H9 (cell line): Measurements from ENCODE around the gene BCL11B. TPM values are rescaled to one million over a fixed set of nuclear protein-coding genes. Genes with fewer than 3 reads are reported as not detected.
A peak's percentile ranks its signal among the peaks of the same experiment; 100 is the strongest.

ENCODE experiments used
- DNase-seq: peaks from one replicate; pipeline ENCODE4 v3.0.0-alpha.2; 2017
- H2AFZ ChIP-seq: one replicate; pipeline ENCODE4 v1.6.1; 2013; ENCODE audit warnings: mild to moderate bottlenecking, low read length, control low read depth, moderate library complexity
- H2AK5ac ChIP-seq: 2 replicates; pipeline ENCODE4 v1.6.1; 2013; ENCODE audit warnings: low read length, control low read depth, mixed read lengths; ENCODE audit not compliant: insufficient read length
- H2BK120ac ChIP-seq: one replicate; pipeline ENCODE4 v1.6.1; 2013; ENCODE audit warnings: low read depth, mild to moderate bottlenecking, low read length, control low read depth, inconsistent platforms; ENCODE audit not compliant: poor library complexity, severe bottlenecking
- H2BK12ac ChIP-seq: 2 replicates; pipeline ENCODE4 v1.6.1; 2013; ENCODE audit warnings: low read length, control low read depth, mixed read lengths, low read depth; ENCODE audit not compliant: insufficient read length
- H2BK15ac ChIP-seq: 2 replicates; pipeline ENCODE4 v1.6.1; 2013; ENCODE audit warnings: low read depth, low read length, control low read depth
- H2BK20ac ChIP-seq: one replicate; pipeline ENCODE4 v1.6.1; 2013; ENCODE audit warnings: low read depth, mild to moderate bottlenecking, low read length, control low read depth, inconsistent platforms; ENCODE audit not compliant: poor library complexity, severe bottlenecking
- H2BK5ac ChIP-seq: 2 replicates; pipeline ENCODE4 v1.6.1; 2013; ENCODE audit warnings: low read length, control low read depth, mixed read lengths; ENCODE audit not compliant: insufficient read length
- H3K14ac ChIP-seq: 2 replicates; pipeline ENCODE4 v1.6.1; 2013; ENCODE audit warnings: low read length, control low read depth; ENCODE audit not compliant: insufficient read depth
- H3K18ac ChIP-seq: 2 replicates; pipeline ENCODE4 v1.6.1; 2013; ENCODE audit warnings: low read depth, mild to moderate bottlenecking, mixed read lengths, low read length, control low read depth; ENCODE audit not compliant: insufficient read length
- H3K23ac ChIP-seq: 2 replicates; pipeline ENCODE4 v1.6.1; 2013; ENCODE audit warnings: low read length, control low read depth, mixed read lengths, low read depth; ENCODE audit not compliant: insufficient read length
- H3K23me2 ChIP-seq: 2 replicates; pipeline ENCODE4 v1.6.1; 2013; ENCODE audit warnings: low read depth, mild to moderate bottlenecking, mixed read lengths, low read length, control low read depth; ENCODE audit not compliant: insufficient read length, poor library complexity, severe bottlenecking
- H3K27ac ChIP-seq: 2 replicates; pipeline ENCODE4 v1.5.1; 2013; ENCODE audit warnings: low read length, control low read depth, mixed read lengths, low read depth; ENCODE audit not compliant: insufficient read length
- H3K27me3 ChIP-seq: 2 replicates; pipeline ENCODE4 v1.6.1; 2013; ENCODE audit warnings: low read length, control low read depth, inconsistent platforms; ENCODE audit not compliant: insufficient read depth
- H3K4ac ChIP-seq: 2 replicates; pipeline ENCODE4 v1.6.1; 2013; ENCODE audit warnings: low read depth, mild to moderate bottlenecking, control low read depth, inconsistent platforms, low read length, moderate library complexity
- H3K4me1 ChIP-seq: 2 replicates; pipeline ENCODE4 v1.6.1; 2013; ENCODE audit warnings: low read length, control low read depth, inconsistent platforms; ENCODE audit not compliant: insufficient read depth
- H3K4me2 ChIP-seq: 2 replicates; pipeline ENCODE4 v1.6.1; 2013; ENCODE audit warnings: low read length, control low read depth, mixed read lengths; ENCODE audit not compliant: insufficient read length, insufficient read depth
- H3K56ac ChIP-seq: 2 replicates; pipeline ENCODE4 v1.6.1; 2013; ENCODE audit warnings: low read depth, mild to moderate bottlenecking, mixed read lengths, low read length, control low read depth; ENCODE audit not compliant: insufficient read length
- H3K79me1 ChIP-seq: 2 replicates; pipeline ENCODE4 v1.6.1; 2013; ENCODE audit warnings: low read depth, mild to moderate bottlenecking, moderate library complexity, low read length, control low read depth, inconsistent platforms; ENCODE audit not compliant: insufficient read depth, poor library complexity, severe bottlenecking
- H3K79me2 ChIP-seq: 2 replicates; pipeline ENCODE4 v1.6.1; 2013; ENCODE audit warnings: low read length, control low read depth, inconsistent platforms; ENCODE audit not compliant: insufficient read depth
- H3K9ac ChIP-seq: 2 replicates; pipeline ENCODE4 v1.6.1; 2013; ENCODE audit warnings: low read length, control low read depth, mixed read lengths; ENCODE audit not compliant: insufficient read length; ENCODE audit errors: extremely low read depth
- H3K9me3 ChIP-seq: one replicate; pipeline ENCODE4 v1.6.1; 2013; ENCODE audit warnings: low read depth, low read length, inconsistent platforms; ENCODE audit not compliant: control insufficient read depth
- H3T11ph ChIP-seq: one replicate; pipeline ENCODE4 v1.6.1; 2013; ENCODE audit warnings: mild to moderate bottlenecking, low read length, control low read depth, inconsistent platforms
- H4K20me1 ChIP-seq: one replicate; pipeline ENCODE4 v1.6.1; 2013; ENCODE audit not compliant: control insufficient read depth, insufficient read length, insufficient read depth
- H4K5ac ChIP-seq: 2 replicates; pipeline ENCODE4 v1.6.1; 2013; ENCODE audit warnings: low read depth, mild to moderate bottlenecking, mixed read lengths, low read length, control low read depth; ENCODE audit not compliant: insufficient read length
- H4K8ac ChIP-seq: replicated peaks from 2 replicates; pipeline ENCODE4 v1.6.1; 2013; ENCODE audit warnings: low read length, control low read depth, mixed read lengths, low read depth; ENCODE audit not compliant: insufficient read length
- H4K91ac ChIP-seq: 2 replicates; pipeline ENCODE4 v1.6.1; 2013; ENCODE audit warnings: low read depth, mild to moderate bottlenecking, moderate library complexity, mixed read lengths, low read length, control low read depth; ENCODE audit not compliant: insufficient read length
- H3K27ac Mint-ChIP-seq, 3 experiments: 2 replicates in 2 of 3; 3 replicates in 1 of 3; pipeline ENCODE4 v1.8.0; 2020 to 2021; ENCODE audit warnings: mixed read lengths in 3 of 3, mild to moderate bottlenecking in 1 of 3, moderate library complexity in 1 of 3
- H3K27me3 Mint-ChIP-seq: 2 replicates; pipeline ENCODE4 v1.8.0; 2021; ENCODE audit warnings: low read depth, mild to moderate bottlenecking, moderate library complexity, mixed read lengths
- H3K36me3 Mint-ChIP-seq, 3 experiments: 2 replicates in 2 of 3; 3 replicates in 1 of 3; pipeline ENCODE4 v1.8.0; 2020 to 2021; ENCODE audit warnings: low read depth in 3 of 3, mixed read lengths in 3 of 3; ENCODE audit not compliant: insufficient read depth in 1 of 3
- H3K4me1 Mint-ChIP-seq, 2 experiments: 2 replicates each; pipeline ENCODE4 v1.8.0; 2020; ENCODE audit warnings: mixed read lengths in 2 of 2
- H3K4me3 Mint-ChIP-seq, 2 experiments: 2 replicates in 1 of 2; 3 replicates in 1 of 2; pipeline ENCODE4 v1.8.0; 2020 to 2021; ENCODE audit warnings: mild to moderate bottlenecking in 2 of 2, mixed read lengths in 2 of 2, moderate library complexity in 1 of 2
- H3K9me3 Mint-ChIP-seq, 2 experiments: 2 replicates in 1 of 2; 3 replicates in 1 of 2; pipeline ENCODE4 v1.8.0; 2020; ENCODE audit warnings: mild to moderate bottlenecking in 2 of 2, mixed read lengths in 2 of 2, moderate library complexity in 1 of 2
- CTCF ChIP-seq: fragments of 200-600 bp; sonication (generic); conservative IDR thresholded peaks from 3 replicates; pipeline ENCODE4 v1.8.0; 2021; ENCODE audit warnings: antibody characterized with exemption, mild to moderate bottlenecking
- WGBS: extraction: QIAGEN DNeasy Blood & Tissue Kit; methylation state at CpG from one replicate; pipeline ENCODE4 v1.1.7; 2013; ENCODE audit warnings: missing lambda C conversion rate, low lambda C conversion rate, mixed read lengths; ENCODE audit not compliant: insufficient read length; ENCODE audit errors: extremely low coverage; 5-methylcytosine and 5-hydroxymethylcytosine counted together
- total RNA-seq: library from RNA; stranded (reverse); gene quantifications from 2 replicates; pipeline ENCODE4 v1.2.1, GENCODE V29; 2021

BCL11B gene
- total RNA-seq, 1 experiment from 2014 or later = 4.9 TPM

- Histone ChIP-seq H3K79me2 (no peaks in the 10 kb centered on the region; the same call in 1 of the 2 replicates), H3T11ph (no peak overlapping the region), H4K5ac (no peak overlapping the region), H2BK12ac (no peak overlapping the region), H3K9ac (no peak overlapping the region), H4K20me1 (no peaks in the 10 kb centered on the region), H3K56ac (no peak overlapping the region), H3K4me1 (peaks cover 5% of the 10 kb centered on the region; the same call in 1 of the 2 replicates), H3K9me3 (no peaks in the 10 kb centered on the region), H3K4me2 (peak overlapping the region; percentile 84), H4K91ac (no peak overlapping the region), H3K79me1 (no peaks in the 10 kb centered on the region), H2BK5ac (no peak overlapping the region), H3K23me2 (peaks cover 8% of the 10 kb centered on the region), H3K23ac (no peak overlapping the region), H4K8ac (no peak overlapping the region), H2BK20ac (no peak overlapping the region), H3K18ac (no peak overlapping the region), H2BK15ac (no peak overlapping the region), H3K14ac (no peak overlapping the region), H3K4ac (no peak overlapping the region), H2BK120ac (no peak overlapping the region), H3K27me3 (no peaks in the 10 kb centered on the region), H2AK5ac (no peak overlapping the region), H3K27ac (no peak overlapping the region), H2AFZ (no peak overlapping the region)
- no CpG with 5 or more reads among the region's 9 CpGs for WGBS
- DNase-seq = no peak
- peak overlapping the region in 1 of 3 experiments; percentile 39; a peak in 2 of 7 replicates for H3K27ac Mint-ChIP-seq
- H3K4me3 Mint-ChIP-seq = peak overlapping the region; percentile 14 to 66; a peak in 2 of 5 replicates
- no peaks in the 10 kb centered on the region; a peak in 1 of 5 replicates for H3K9me3 Mint-ChIP-seq
- H3K4me1 Mint-ChIP-seq = peaks cover 52 to 73% of the 10 kb centered on the region in 2 experiments
- TF ChIP-seq CTCF = no peak
- no peaks in the 10 kb centered on the region for H3K36me3 Mint-ChIP-seq
- H3K27me3 Mint-ChIP-seq = no peaks in the 10 kb centered on the region; the same call in 1 of the 2 replicates
Measured at GRCh38 chr14:99234355-99234754, 37.6 kb downstream of the BCL11B start.
